Karpas-422 (cell line): ENCODE results near the gene CTU2. TPM values are rescaled to one million over a fixed set of nuclear protein-coding genes. Genes with fewer than 3 reads are reported as not detected.
A peak's percentile ranks its signal among the peaks of the same experiment; 100 is the strongest.
"Not testable (repeated sequence)": the region's sequence is repeated elsewhere in the genome, so short reads cannot be mapped to it uniquely, and the experiment has no call there.

Experiments used
- DNase-seq: peaks from one replicate; pipeline ENCODE4 v3.0.0-alpha.2; 2015
- H2AFZ ChIP-seq: fragments of 200-600 bp; sonication (generic); 2 replicates; pipeline ENCODE4 v1.6.1; 2014; ENCODE audit warnings: antibody characterized with exemption, low read length, mixed read lengths
- H3K27ac ChIP-seq: fragments of 200-600 bp; sonication (generic); 2 replicates; pipeline ENCODE4 v1.5.1; 2014; ENCODE audit warnings: mild to moderate bottlenecking, low read length, moderate library complexity
- H3K27me3 ChIP-seq: fragments of 200-600 bp; sonication (generic); 2 replicates; pipeline ENCODE4 v1.6.1; 2014; ENCODE audit warnings: low read length, mixed read lengths
- H3K36me3 ChIP-seq: fragments of 200-600 bp; sonication (generic); 2 replicates; pipeline ENCODE4 v1.6.1; 2014; ENCODE audit warnings: low read length, mixed read lengths; ENCODE audit not compliant: insufficient read depth
- H3K4me1 ChIP-seq: fragments of 200-600 bp; sonication (generic); 2 replicates; pipeline ENCODE4 v1.6.1; 2014; ENCODE audit warnings: mild to moderate bottlenecking, low read length, mixed read lengths
- H3K4me2 ChIP-seq: fragments of 200-600 bp; sonication (generic); 2 replicates; pipeline ENCODE4 v1.6.1; 2014; ENCODE audit warnings: low read length, low read depth, mild to moderate bottlenecking; ENCODE audit not compliant: poor library complexity, severe bottlenecking
- H3K4me3 ChIP-seq: fragments of 200-600 bp; sonication (generic); 2 replicates; pipeline ENCODE4 v1.5.1; 2014; ENCODE audit warnings: mild to moderate bottlenecking, antibody characterized with exemption, low read length, mixed read lengths
- H3K79me2 ChIP-seq: fragments of 200-600 bp; sonication (generic); 2 replicates; pipeline ENCODE4 v1.6.1; 2014; ENCODE audit warnings: mild to moderate bottlenecking, low read length, mixed read lengths
- H3K9ac ChIP-seq: fragments of 200-600 bp; sonication (generic); 2 replicates; pipeline ENCODE4 v1.6.0; 2014; ENCODE audit warnings: low read length
- H3K9me2 ChIP-seq: fragments of 200-600 bp; sonication (generic), shearing (Covaris generic); replicated peaks from 2 replicates; pipeline ENCODE4 v1.6.0; 2014; ENCODE audit warnings: mild to moderate bottlenecking, low read length, moderate library complexity; ENCODE audit not compliant: insufficient read depth
- H3K9me3 ChIP-seq: fragments of 300-700, 200-600 bp; sonication (generic); 2 replicates; pipeline ENCODE4 v1.6.1; 2014; ENCODE audit warnings: low read length, mixed read lengths
- H4K20me1 ChIP-seq: fragments of 200-600 bp; sonication (generic); 2 replicates; pipeline ENCODE4 v1.6.1; 2014; ENCODE audit warnings: mild to moderate bottlenecking, antibody characterized with exemption, low read length, low read depth; ENCODE audit not compliant: insufficient read depth
- total RNA-seq: library from RNA; depleted of rRNA; stranded (reverse); fragments of >200 nt; shearing (Covaris generic); gene quantifications from 2 replicates; pipeline ENCODE4 v1.2.3, GENCODE V29; 2014; ENCODE audit warnings: low replicate concordance

The CTU2 gene
- total RNA-seq, 1 experiment from 2014 or later: 11.3 TPM

GRCh38 chr16:88665148-88665547 lies 41.2 kb upstream of the CTU2 start:
- peak overlapping the region; percentile 5; the same call in 1 of the 2 replicates for H3K4me3 ChIP-seq
- H3K36me3 ChIP-seq: no peaks in the 10 kb centered on the region
- H3K79me2 ChIP-seq: peaks cover 33% of the 10 kb centered on the region
- no peaks in the 10 kb centered on the region for H3K27me3 ChIP-seq
- no peaks in the 10 kb centered on the region for H4K20me1 ChIP-seq
- no peaks in the 10 kb centered on the region for H3K9me3 ChIP-seq
- peak overlapping the region; percentile 81 for H3K27ac ChIP-seq
- DNase-seq: peak; percentile 67
- H2AFZ ChIP-seq: no peak overlapping the region
- peak overlapping the region; percentile 88 for H3K4me2 ChIP-seq
- no peaks in the 10 kb centered on the region for H3K9me2 ChIP-seq
- H3K9ac ChIP-seq: peak overlapping the region; percentile 41
- H3K4me1 ChIP-seq: peaks cover 33% of the 10 kb centered on the region

DNA sequence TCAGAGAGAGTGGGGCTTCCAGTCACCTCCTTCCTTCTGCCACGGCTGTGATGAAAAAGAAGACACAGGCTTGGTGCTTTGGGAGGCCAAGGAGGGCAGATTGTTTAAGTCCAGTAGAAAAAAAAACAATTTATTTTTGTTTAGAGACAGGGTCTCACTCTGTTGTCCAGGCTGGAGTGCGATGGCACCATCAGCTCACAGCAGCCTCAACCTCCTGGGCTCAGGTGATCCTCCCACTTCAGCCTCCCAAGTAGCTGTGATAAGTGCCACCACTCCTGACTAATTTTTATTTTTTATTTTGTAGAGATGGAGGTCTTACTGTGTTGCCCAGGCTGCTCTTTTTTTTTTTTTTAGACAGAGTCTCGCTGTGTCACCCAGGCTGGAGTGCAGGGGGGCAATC lies 40.7 kb upstream of the CTU2 start:
- no peaks in the 10 kb centered on the region for H3K36me3 ChIP-seq
- no peaks in the 10 kb centered on the region for H3K27me3 ChIP-seq
- H3K9ac ChIP-seq: peak overlapping the region; percentile 41; the same call in 1 of the 2 replicates
- H2AFZ ChIP-seq: no peak overlapping the region
- H3K4me3 ChIP-seq: peak overlapping the region; percentile 5; the same call in 1 of the 2 replicates
- H3K9me3 ChIP-seq: no peaks in the 10 kb centered on the region
- DNase-seq: no peak
- no peaks in the 10 kb centered on the region for H4K20me1 ChIP-seq
- H3K4me1 ChIP-seq: peaks cover 33% of the 10 kb centered on the region
- peaks cover 31% of the 10 kb centered on the region for H3K79me2 ChIP-seq
- H3K4me2 ChIP-seq: peak overlapping the region; percentile 88
- peak overlapping the region; percentile 81 for H3K27ac ChIP-seq
- no peaks in the 10 kb centered on the region for H3K9me2 ChIP-seq

- H3K9me2 ChIP-seq: no peaks in the 10 kb centered on the region
- DNase-seq: no peak
- no peaks in the 10 kb centered on the region for H3K9me3 ChIP-seq
- peaks cover 20% of the 10 kb centered on the region for H3K4me1 ChIP-seq
- H3K4me3 ChIP-seq: no peak overlapping the region
- no peak overlapping the region for H2AFZ ChIP-seq
- H3K27ac ChIP-seq: no peak overlapping the region
- H4K20me1 ChIP-seq: no peaks in the 10 kb centered on the region
- H3K27me3 ChIP-seq: no peaks in the 10 kb centered on the region
- no peak overlapping the region for H3K4me2 ChIP-seq
- no peak overlapping the region for H3K9ac ChIP-seq
- peaks cover 13% of the 10 kb centered on the region for H3K79me2 ChIP-seq
- H3K36me3 ChIP-seq: no peaks in the 10 kb centered on the region
Observed at GRCh38 chr16:88667461-88667860, 38.8 kb upstream of the CTU2 start.

DNA sequence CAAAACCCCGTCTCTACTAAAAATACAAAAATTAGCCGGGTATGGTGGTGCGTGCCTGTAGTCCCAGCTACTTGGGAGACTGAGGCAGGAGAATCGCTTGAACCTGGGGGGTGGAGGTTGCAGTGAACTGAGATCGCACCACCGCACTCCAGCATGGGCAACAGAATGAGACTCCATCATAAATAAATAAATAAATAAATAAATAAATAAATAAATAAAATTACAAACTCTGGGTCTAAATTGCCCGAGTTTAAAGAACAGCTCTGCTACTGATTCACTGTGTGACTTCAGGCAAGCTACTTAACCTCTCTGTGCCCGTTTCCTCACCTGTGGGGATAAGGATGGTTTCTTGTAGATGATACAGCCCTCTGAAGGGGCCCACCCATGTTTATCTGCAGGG lies 36.8 kb upstream of the CTU2 start:
- DNase-seq: not testable (repeated sequence)

DNA sequence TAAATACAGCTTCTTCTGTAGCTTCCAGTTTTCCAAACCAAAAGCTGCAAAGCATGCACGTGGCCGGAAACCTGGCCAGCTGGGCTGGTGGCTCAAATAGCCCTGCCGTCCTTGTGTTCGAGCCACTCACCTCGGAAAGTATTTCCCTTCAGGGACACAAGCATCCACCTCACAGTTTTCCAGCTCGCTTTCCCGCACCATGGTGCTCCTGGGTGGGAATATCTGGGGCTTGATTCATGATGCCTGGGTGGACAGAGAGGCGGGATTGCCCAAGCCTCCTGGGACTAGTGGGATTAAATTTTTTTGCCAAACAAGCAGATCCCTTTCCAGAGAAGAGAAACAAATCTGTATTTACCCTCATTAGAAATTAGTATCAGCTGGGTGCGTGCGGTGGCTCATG lies 36.3 kb upstream of the CTU2 start:
- H3K4me3 ChIP-seq: no peak overlapping the region
- no peak for DNase-seq
- H3K9me2 ChIP-seq: no peaks in the 10 kb centered on the region
- H3K27me3 ChIP-seq: no peaks in the 10 kb centered on the region
- H3K36me3 ChIP-seq: no peaks in the 10 kb centered on the region
- no peak overlapping the region for H3K4me2 ChIP-seq
- H3K9me3 ChIP-seq: no peaks in the 10 kb centered on the region
- no peaks in the 10 kb centered on the region for H3K79me2 ChIP-seq
- no peak overlapping the region for H3K9ac ChIP-seq
- peaks cover 8% of the 10 kb centered on the region for H3K4me1 ChIP-seq
- H2AFZ ChIP-seq: no peak overlapping the region
- no peak overlapping the region for H3K27ac ChIP-seq
- no peaks in the 10 kb centered on the region for H4K20me1 ChIP-seq

More for the DNA sequence above, 36.8 kb upstream of the CTU2 start:
- H3K27me3 ChIP-seq, H3K79me2 ChIP-seq, H3K9me2 ChIP-seq, H3K4me3 ChIP-seq, H4K20me1 ChIP-seq, H3K9me3 ChIP-seq, H3K36me3 ChIP-seq, H2AFZ ChIP-seq, H3K4me2 ChIP-seq, H3K9ac ChIP-seq, H3K27ac ChIP-seq: not testable (repeated sequence)
- peaks cover 12% of the 10 kb centered on the region for H3K4me1 ChIP-seq

- Histone ChIP-seq H3K4me3 (no peak overlapping the region), H2AFZ (no peak overlapping the region), H3K36me3 (no peaks in the 10 kb centered on the region), H3K9me3 (no peaks in the 10 kb centered on the region), H3K4me2 (no peak overlapping the region), H3K9ac (no peak overlapping the region), H4K20me1 (no peaks in the 10 kb centered on the region), H3K4me1 (no peaks in the 10 kb centered on the region), H3K79me2 (no peaks in the 10 kb centered on the region), H3K27me3 (no peaks in the 10 kb centered on the region), H3K9me2 (no peaks in the 10 kb centered on the region), H3K27ac (no peak overlapping the region)
- DNase-seq: no peak
Observed at GRCh38 chr16:88671806-88672205, 34.5 kb upstream of the CTU2 start.

DNA sequence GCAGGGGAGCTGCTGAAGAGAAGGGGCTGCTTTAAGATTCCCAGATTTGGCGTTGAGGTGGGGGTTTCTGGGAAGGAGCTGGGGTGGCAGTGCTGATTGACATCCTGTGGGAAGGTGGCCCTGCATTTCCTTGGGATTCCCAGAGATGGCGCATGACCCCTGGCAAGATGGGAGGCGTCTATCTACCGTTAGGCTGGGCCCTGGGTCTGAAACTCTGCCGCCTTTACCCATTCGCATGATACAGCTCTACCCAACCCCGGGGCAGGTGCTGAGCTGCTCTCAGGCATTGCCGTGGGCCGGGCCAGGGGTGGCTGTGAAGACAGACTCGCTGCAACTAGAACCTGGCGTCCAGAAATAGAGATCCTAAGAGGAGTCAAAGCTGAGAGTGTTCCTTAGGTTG lies 33.5 kb upstream of the CTU2 start:
- Histone ChIP-seq H3K36me3 (no peaks in the 10 kb centered on the region), H3K27me3 (no peaks in the 10 kb centered on the region), H3K9me3 (no peaks in the 10 kb centered on the region), H3K79me2 (no peaks in the 10 kb centered on the region), H3K9ac (no peak overlapping the region), H3K4me1 (no peaks in the 10 kb centered on the region), H2AFZ (no peak overlapping the region), H3K4me2 (no peak overlapping the region), H4K20me1 (no peaks in the 10 kb centered on the region), H3K27ac (no peak overlapping the region), H3K4me3 (no peak overlapping the region), H3K9me2 (no peaks in the 10 kb centered on the region)
- DNase-seq: no peak

DNA sequence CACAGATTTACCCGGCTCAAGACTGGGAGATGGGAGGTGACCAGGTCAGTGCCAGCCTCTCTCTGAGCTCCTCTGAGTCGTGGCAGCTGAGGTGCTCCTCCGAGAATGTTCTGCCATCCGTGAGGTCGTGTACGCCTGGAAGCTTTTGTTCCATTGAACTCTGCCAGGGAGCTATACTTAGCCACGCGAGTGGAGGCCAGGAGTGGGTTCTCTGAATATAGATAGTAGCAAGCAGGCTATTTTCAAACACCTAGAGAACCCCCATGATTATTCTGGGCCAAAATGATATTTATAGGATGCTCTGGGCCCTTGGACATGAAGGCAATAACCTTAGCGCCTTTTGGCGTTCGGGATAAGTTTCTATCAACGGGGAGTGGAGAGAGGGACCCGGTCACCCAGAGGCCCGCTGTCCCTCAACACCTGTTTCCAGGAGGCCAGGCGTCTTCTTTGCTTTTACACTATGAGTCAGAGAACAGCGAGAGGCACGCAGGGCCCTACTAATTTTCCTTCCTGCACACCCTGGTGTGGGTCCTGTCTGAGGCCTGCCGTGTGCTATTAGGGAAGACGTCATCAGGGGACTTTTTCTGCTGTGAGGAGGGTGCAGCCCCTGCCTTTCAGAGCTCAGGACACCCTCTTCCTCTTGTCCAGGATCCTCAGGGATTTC lies 32.5 kb upstream of the CTU2 start:
- no peaks in the 10 kb centered on the region for H3K36me3 ChIP-seq
- H3K4me3 ChIP-seq: no peak overlapping the region
- H3K27me3 ChIP-seq: no peaks in the 10 kb centered on the region
- H3K4me2 ChIP-seq: no peak overlapping the region
- DNase-seq: no peak
- no peak overlapping the region for H2AFZ ChIP-seq
- H3K79me2 ChIP-seq: no peaks in the 10 kb centered on the region
- no peaks in the 10 kb centered on the region for H3K9me2 ChIP-seq
- no peak overlapping the region for H3K9ac ChIP-seq
- no peak overlapping the region for H3K27ac ChIP-seq
- H4K20me1 ChIP-seq: no peaks in the 10 kb centered on the region
- H3K9me3 ChIP-seq: no peaks in the 10 kb centered on the region
- H3K4me1 ChIP-seq: no peaks in the 10 kb centered on the region
